ENCODE data around the gene PKIB. TPM values are rescaled to one million over a fixed set of nuclear protein-coding genes. Genes with fewer than 3 reads are reported as not detected.
"Not testable (repeated sequence)": the region's sequence is repeated elsewhere in the genome, so short reads cannot be mapped to it uniquely, and the experiment has no call there.

Gene PKIB
- total and polyA plus RNA-seq, 7 donors = 0.49 to 420 (median 40.4) TPM; not detected in 1

- WGBS, 2 donors = 25 to 79% methylated on average over 2 of the region's 2 CpGs
- no peak overlapping the region for H3K4me3 ChIP-seq
- H3K27me3 ChIP-seq = no peaks in the 10 kb centered on the region
- no peak for DNase-seq
- intact Hi-C loops (cut with DNase I) = no loop called here
- TF ChIP-seq POLR2AphosphoS5 (IDR thresholded peaks at IDR 0.05) = no peak
- no peak for TF ChIP-seq EP300 (IDR thresholded peaks at IDR 0.05)
- TF ChIP-seq POLR2A (IDR thresholded peaks at IDR 0.05) = no peak
- TF ChIP-seq CTCF (IDR thresholded peaks at IDR 0.05) = no peak
- H3K36me3 ChIP-seq = no peaks in the 10 kb centered on the region
- H3K4me1 ChIP-seq = no peaks in the 10 kb centered on the region
- no peaks in the 10 kb centered on the region for H3K9me3 ChIP-seq
- no peak overlapping the region for H3K27ac ChIP-seq
Observed at GRCh38 chr6:122576888-122577287, 33.3 kb upstream of the PKIB start.

DNA sequence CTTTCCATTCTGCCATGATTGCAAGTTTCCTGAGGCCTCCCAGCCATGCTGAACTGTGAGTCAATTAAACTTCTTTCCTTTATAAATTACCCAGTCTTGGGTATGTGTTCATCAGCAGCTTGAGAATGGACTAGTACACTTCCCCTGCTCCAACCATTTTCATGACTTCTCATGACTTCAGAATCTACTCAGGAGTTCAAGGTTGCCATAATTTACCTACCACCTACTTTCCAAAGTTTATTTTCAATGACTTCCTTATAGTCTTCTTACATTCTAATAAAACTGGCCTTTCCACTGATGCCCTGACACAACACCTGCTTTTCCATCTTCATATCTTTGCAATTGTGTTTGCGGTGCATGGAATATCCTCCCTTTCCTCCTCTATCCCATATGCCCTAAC, 31.2 kb upstream of the PKIB start:
- Histone ChIP-seq H3K27ac (no peak overlapping the region), H3K9me3 (no peaks in the 10 kb centered on the region), H3K4me1 (no peaks in the 10 kb centered on the region), H3K36me3 (no peaks in the 10 kb centered on the region), H3K4me3 (no peak overlapping the region), H3K27me3 (no peaks in the 10 kb centered on the region)
- intact Hi-C loops (cut with DNase I) = no loop called here
- TF ChIP-seq POLR2AphosphoS5 (IDR thresholded peaks at IDR 0.05) (no peak), EP300 (IDR thresholded peaks at IDR 0.05) (no peak), POLR2A (IDR thresholded peaks at IDR 0.05) (no peak), CTCF (IDR thresholded peaks at IDR 0.05) (no peak)
- WGBS, 2 donors = 55 to 78% methylated on average over 1 of the region's 1 CpG
- no peak for DNase-seq

GRCh38 chr6:122580737-122581136, 29.5 kb upstream of the PKIB start:
- Histone ChIP-seq H3K9me3 (no peaks in the 10 kb centered on the region), H3K27ac (no peak overlapping the region), H3K4me3 (no peak overlapping the region), H3K27me3 (no peaks in the 10 kb centered on the region), H3K4me1 (no peaks in the 10 kb centered on the region), H3K36me3 (no peaks in the 10 kb centered on the region)
- TF ChIP-seq CTCF (IDR thresholded peaks at IDR 0.05) = no peak
- DNase-seq = no peak
- intact Hi-C loops (cut with DNase I) = no loop called here
- 51 to 63% methylated on average over 3 of the region's 3 CpGs for WGBS, 2 donors

DNA sequence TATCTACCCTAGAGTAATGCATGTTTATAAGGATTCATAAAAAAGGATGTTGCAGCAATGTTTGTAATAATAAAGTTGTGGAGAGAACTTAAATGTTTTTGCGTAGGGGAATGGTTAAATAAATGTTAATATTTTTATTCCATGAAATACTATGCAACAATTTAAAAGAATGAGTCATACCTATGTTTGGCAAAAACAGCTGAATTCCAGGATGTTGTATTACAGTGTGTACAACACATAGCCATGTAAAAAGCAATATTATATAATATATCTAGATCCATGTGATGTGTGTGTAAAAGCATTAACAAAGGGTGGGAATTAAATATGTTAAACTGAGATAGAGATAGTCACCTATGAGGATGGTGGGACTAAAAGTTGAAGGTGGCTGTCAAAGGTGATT, 21.1 kb upstream of the PKIB start:
- DNase-seq = no peak
- no peaks in the 10 kb centered on the region for H3K9me3 ChIP-seq
- WGBS, 2 donors = 92 to 97% methylated on average over 1 of the region's 1 CpG

GRCh38 chr6:122598295-122598694, 11.9 kb upstream of the PKIB start:
- H3K27ac ChIP-seq; intact Hi-C loops (cut with DNase I); H3K9me3 ChIP-seq; H3K4me1 ChIP-seq; H3K27me3 ChIP-seq; DNase-seq; H3K36me3 ChIP-seq; H3K4me3 ChIP-seq: not testable (repeated sequence)
- WGBS, 2 donors = 72 to 81% methylated on average over 2 of the region's 2 CpGs

More for the DNA sequence above, 21.1 kb upstream of the PKIB start:
- no peaks in the 10 kb centered on the region for H3K27me3 ChIP-seq
- H3K4me3 ChIP-seq = no peak overlapping the region
- intact Hi-C loops (cut with DNase I) = no loop called here
- no peaks in the 10 kb centered on the region for H3K36me3 ChIP-seq
- no peak for TF ChIP-seq EP300 (IDR thresholded peaks at IDR 0.05)
- no peak for TF ChIP-seq POLR2AphosphoS5 (IDR thresholded peaks at IDR 0.05)
- no peak for TF ChIP-seq CTCF (IDR thresholded peaks at IDR 0.05)
- TF ChIP-seq POLR2A (IDR thresholded peaks at IDR 0.05) = no peak
- H3K4me1 ChIP-seq = no peaks in the 10 kb centered on the region
- no peak overlapping the region for H3K27ac ChIP-seq
